Uterus (tissue), 2 donors: ENCODE data around the gene OR10AD1.

Experiments
- POLR2A ChIP-seq, 2 donors: fragments of 450-650 bp; IDR thresholded peaks; one replicate each; pipeline ENCODE4 v1.6.1; 2016; ENCODE audit warnings: antibody characterized with exemption in 2 of 2, mild to moderate bottlenecking in 1 of 2, moderate library complexity in 1 of 2
- TF ChIP-seq, protein P1 (sequence below), 4 experiments: fragments of 200-600 bp in 2 of 4; fragments of 450-650 bp in 2 of 4; sonication (generic) in 2 of 4; IDR thresholded peaks; one replicate each; pipeline ENCODE4 v1.5.1; 2016 to 2019; ENCODE audit warnings: antibody characterized with exemption in 4 of 4, mild to moderate bottlenecking in 2 of 4, moderate library complexity in 1 of 4

DNA sequence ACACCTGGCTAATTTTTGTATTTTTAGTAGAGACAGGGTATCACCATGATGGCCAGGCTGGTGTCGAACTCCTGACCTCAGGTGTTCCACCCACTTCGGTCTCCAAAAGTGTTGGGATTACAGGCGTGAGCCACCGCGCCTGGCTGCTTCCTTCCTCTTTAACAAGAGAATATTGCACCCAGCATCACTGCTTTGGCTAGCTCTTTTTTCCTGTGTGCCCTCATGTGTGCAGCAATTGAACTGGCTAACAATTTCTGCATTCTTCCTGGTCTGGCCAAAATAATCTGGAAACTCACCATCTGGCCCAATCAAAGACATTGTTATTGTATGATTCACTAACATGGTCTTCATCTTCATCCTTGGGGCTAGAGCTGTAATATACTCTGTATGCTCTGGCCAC lies 43.0 kb downstream of the OR10AD1 start:
- TF ChIP-seq, protein P1, sequence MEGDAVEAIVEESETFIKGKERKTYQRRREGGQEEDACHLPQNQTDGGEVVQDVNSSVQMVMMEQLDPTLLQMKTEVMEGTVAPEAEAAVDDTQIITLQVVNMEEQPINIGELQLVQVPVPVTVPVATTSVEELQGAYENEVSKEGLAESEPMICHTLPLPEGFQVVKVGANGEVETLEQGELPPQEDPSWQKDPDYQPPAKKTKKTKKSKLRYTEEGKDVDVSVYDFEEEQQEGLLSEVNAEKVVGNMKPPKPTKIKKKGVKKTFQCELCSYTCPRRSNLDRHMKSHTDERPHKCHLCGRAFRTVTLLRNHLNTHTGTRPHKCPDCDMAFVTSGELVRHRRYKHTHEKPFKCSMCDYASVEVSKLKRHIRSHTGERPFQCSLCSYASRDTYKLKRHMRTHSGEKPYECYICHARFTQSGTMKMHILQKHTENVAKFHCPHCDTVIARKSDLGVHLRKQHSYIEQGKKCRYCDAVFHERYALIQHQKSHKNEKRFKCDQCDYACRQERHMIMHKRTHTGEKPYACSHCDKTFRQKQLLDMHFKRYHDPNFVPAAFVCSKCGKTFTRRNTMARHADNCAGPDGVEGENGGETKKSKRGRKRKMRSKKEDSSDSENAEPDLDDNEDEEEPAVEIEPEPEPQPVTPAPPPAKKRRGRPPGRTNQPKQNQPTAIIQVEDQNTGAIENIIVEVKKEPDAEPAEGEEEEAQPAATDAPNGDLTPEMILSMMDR (IDR thresholded peaks at IDR 0.05): no peak
- no peak for TF ChIP-seq POLR2A (IDR thresholded peaks at IDR 0.05)
